Activated T-cell treated with anti-CD3 and anti-CD28 coated beads, Interleukin-2, amount 50 U/mL, for 4 hours (primary cell): ENCODE data around the gene LHX5. TPM values are rescaled to one million over a fixed set of nuclear protein-coding genes. Genes with fewer than 3 reads are reported as not detected.
A peak's percentile ranks its signal among the peaks of the same experiment; 100 is the strongest.

ENCODE experiments used
- ATAC-seq, 2 donors: fragments of 200-7000 bp; cut with Tn5 transposase; one replicate each; pipeline ENCODE4 v1.10.0; 2021
- DNase-seq: peaks from one replicate; pipeline ENCODE4 v3.0.0-alpha.2; 2020
- H3K27me3 Mint-ChIP-seq: one replicate; pipeline ENCODE4 v1.8.0; 2021; ENCODE audit warnings: low read depth, mixed read lengths
- H3K36me3 Mint-ChIP-seq: one replicate; pipeline ENCODE4 v1.8.0; 2022; ENCODE audit warnings: mixed read lengths; ENCODE audit not compliant: insufficient read depth
- H3K4me1 Mint-ChIP-seq: one replicate; pipeline ENCODE4 v1.8.0; 2021; ENCODE audit warnings: low read depth, mixed read lengths
- H3K4me3 Mint-ChIP-seq: one replicate; pipeline ENCODE4 v1.8.0; 2021; ENCODE audit warnings: mild to moderate bottlenecking, moderate library complexity, mixed read lengths
- H3K9me3 Mint-ChIP-seq: one replicate; pipeline ENCODE4 v1.8.0; 2021; ENCODE audit warnings: mixed read lengths
- total RNA-seq, 3 donors: library from RNA; stranded (reverse); gene quantifications; one replicate each; pipeline ENCODE4 v1.2.1, GENCODE V29; 2021

LHX5 gene
- total RNA-seq, 3 donors from 2014 or later, result not detected

DNA sequence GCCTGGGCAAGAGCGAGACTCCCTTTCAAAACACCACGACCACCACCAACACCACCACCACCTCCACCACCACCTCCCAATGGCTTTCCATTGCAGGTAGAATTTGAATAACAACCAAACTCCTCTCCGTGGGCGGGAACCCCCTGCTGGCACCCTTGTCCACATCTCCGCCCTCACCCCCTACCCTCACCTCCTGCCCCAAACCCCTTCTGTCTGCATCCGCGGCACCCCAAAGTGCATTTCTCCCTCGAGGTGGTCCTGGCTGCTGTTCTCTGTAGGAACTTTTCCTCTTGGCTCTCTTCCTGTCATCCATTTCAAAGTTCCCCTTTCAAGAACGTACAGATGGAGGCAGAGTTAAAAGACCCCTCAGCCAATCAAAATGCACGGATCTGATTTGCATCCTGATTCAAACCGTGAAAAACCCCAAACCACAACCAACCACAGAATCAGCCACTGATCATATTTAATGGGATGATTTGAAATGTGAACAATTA lies 45.7 kb downstream of the LHX5 start:
- Mint-ChIP-seq H3K27me3 (peaks cover 29% of the 10 kb centered on the region), H3K9me3 (no peaks in the 10 kb centered on the region), H3K36me3 (no peaks in the 10 kb centered on the region), H3K4me1 (no peaks in the 10 kb centered on the region), H3K4me3 (no peak overlapping the region)
- ATAC-seq (no peak), DNase-seq (no peak)

DNA sequence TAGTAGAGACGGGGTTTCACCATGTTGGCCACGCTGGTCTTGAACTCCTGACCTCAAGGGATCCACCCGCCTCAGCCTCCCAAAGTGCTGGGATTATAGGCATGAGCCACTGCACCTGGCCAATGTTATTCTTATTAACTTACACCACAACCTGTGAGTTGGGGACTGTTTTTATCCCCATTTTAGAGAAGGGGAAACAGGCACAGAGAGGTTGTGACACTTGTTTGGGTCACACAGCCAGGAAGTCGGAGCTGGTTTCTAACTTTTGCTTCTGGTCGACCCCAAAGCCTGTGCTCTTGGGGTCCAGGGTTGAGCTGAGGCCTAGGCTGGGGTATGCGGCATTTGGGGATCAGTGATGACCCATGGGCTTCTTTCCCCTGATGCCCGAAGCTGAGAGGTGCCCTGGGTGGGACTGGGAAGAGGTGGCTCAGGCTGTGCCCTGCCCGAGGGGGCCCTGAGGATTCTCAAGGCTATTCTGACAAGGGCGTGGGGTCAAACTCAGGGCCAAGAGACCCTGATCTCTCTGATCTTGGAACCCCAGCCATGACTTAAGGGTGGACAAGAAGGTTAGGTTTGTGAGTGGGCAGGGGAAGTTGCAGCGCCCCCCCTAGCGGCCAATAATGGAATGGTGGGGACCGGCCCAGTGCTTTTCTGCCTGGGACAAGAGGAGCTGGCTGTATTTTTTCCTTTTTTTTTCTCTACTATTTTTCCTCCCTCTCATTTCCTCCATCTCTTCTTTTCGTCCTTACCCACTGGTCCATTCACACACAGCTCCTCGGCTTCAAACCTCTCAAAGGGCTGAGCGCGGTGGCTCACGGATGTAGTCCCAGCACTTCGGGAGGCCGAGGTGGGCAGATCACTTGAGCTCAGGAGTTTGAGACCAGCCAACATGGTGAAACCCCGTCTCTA lies 46.5 kb downstream of the LHX5 start:
- peak; percentile 41 for DNase-seq
- peak; percentile 43 to 46 for ATAC-seq
- Mint-ChIP-seq H3K27me3 (peaks cover 22% of the 10 kb centered on the region), H3K4me3 (no peak overlapping the region), H3K9me3 (no peaks in the 10 kb centered on the region), H3K36me3 (no peaks in the 10 kb centered on the region), H3K4me1 (no peaks in the 10 kb centered on the region)

DNA sequence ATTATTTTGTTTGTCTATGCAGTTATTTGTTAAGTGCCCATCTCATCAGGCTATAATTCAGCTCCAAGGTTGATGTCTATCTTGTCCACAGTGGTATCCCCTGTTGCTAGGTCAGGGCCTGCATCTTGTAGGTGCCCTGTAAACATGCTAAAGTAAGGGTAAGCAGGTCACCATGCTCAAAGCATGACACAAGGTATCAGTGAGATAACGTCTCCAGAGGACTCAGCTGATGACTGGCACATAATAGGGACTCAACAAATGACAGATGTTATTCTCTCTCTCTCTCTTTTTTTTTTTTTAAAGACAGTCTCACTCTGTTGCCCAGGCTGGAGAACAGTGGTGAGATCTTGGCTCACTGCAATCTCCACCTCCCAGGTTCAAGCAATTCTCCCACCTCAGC lies 47.2 kb downstream of the LHX5 start:
- ATAC-seq (no peak), DNase-seq (no peak)
- Mint-ChIP-seq H3K4me1 (no peaks in the 10 kb centered on the region), H3K27me3 (peaks cover 19% of the 10 kb centered on the region), H3K9me3 (no peaks in the 10 kb centered on the region), H3K4me3 (no peak overlapping the region), H3K36me3 (no peaks in the 10 kb centered on the region)

DNA sequence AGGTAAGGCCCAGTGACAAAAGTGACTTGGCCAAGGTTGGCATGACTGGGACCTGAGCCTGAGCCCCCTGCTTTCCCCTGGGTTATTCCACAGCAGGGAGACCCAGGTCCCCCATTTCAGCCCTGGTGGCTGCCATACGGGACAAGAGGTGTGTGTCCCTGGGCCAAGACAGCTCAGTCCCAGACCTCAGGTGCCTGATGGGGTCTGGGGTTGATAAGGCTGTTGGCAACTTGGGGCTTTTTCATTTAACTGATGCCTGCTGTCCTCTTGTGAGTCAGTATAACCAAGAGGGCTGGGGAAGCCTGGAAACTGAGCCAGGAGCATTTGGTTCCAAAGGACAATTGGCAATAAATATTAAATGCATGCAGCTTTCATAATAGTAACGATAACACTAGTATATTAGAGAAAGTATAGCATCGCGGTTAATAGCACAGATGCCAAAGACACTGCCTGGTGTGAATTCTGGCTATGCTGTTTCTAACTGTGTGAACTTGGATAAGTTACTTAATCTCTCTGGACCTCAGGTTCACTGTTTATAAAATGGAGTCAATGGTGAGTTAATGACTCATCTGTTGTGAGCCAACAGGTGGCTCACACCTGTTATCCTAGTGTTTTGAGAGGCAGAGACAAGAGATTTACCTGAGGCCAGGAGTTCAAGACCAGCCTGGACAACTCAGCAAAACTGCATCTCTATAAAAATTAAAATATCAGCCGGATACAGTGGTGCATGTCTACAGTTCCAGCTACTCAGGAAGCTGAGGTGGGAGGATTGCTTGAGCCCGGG lies 48.6 kb downstream of the LHX5 start:
- no peak overlapping the region for H3K4me3 Mint-ChIP-seq
- ATAC-seq (no peak), DNase-seq (no peak)
- H3K4me1 Mint-ChIP-seq, result no peaks in the 10 kb centered on the region
- H3K27me3 Mint-ChIP-seq, result peaks cover 18% of the 10 kb centered on the region
- no peaks in the 10 kb centered on the region for H3K36me3 Mint-ChIP-seq
- H3K9me3 Mint-ChIP-seq, result no peaks in the 10 kb centered on the region

DNA sequence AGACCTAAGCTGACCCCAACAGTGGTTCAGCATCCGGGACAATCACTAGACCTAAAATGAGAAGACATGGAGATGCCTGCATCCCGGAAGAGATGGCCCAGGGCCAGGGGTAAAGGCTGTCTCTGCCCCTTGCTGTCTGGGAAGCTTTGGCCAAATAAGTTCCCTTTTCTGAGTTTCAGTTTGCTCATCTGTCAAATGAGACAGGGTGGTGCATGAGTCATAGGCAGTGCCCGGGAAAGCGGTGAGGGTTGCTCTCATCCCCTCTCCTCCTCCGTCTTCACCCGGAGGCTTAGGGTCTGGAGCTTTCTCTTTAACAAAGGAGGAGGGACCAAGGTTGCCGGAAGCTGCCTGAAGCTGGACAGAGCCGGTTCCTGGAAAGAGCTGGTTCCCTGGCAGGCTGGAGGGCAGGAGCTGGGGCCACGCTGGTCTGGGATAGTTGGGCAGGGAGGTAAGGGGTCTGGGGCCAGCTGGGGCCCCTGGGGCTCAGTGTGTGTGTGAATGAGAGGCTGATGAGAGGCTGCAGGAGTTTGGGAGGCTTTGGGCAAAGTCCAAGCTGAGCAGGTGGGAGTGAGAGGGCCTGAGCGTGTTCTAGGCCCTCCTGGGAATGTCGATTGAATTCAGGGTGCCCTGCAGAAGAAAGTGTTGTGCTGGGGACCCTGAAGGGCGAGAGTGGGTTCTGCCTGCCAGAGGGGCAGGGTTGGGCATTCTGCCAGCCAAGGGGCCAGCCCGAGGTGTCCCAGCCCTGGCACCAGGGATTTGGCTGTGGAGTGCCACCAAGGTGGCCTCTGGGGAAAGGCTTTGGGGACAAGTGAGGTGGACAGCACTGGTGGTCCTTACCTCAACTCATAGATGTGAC lies 49.4 kb downstream of the LHX5 start, which contains the start of gene SDSL:
Gene SDSL (plus strand): TSS at position 351 of the 856 bp plus-strand sequence. CDS start 5,603 bp downstream, outside the sequence.
- H3K27me3 Mint-ChIP-seq, result peaks cover 16% of the 10 kb centered on the region
- no peaks in the 10 kb centered on the region for H3K36me3 Mint-ChIP-seq
- ATAC-seq, result peak; percentile 60 to 70

DNA sequence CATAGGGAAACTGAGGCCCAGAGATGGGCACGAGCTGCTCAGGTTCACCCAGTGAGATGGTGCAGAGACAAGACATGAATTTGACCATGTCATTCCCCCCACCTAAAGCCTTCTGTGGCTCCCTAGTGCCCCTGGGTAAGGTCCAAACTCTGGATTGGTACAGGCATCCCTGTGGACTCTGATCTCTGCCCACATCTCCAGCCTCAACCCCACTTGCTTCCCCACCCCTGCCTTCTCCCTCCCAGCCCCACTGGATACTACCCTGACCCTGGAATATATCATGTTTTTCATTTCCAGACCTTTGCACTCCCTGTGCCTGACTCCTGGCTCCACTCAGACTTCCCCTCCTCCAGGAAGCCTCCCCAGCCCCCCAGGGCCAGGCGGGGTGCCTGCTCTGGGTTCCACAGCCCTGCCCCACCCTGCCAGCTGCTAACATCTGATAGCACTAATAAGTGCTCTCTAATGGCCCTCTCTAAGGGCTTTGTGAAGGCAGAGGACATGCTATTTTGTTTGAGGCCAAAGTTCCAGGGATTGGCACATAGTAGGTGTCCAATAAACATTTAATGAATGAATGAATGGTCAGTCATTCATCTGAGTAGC lies 50.6 kb downstream of the LHX5 start:
- no peaks in the 10 kb centered on the region for H3K9me3 Mint-ChIP-seq
- peaks cover 13% of the 10 kb centered on the region for H3K27me3 Mint-ChIP-seq

More for the DNA sequence above, 49.4 kb downstream of the LHX5 start, which contains the start of gene SDSL:
- DNase-seq, result no peak
- no peaks in the 10 kb centered on the region for H3K9me3 Mint-ChIP-seq
- no peaks in the 10 kb centered on the region for H3K4me1 Mint-ChIP-seq
- H3K4me3 Mint-ChIP-seq, result peak within 1 kb of the TSS; percentile 7

DNA sequence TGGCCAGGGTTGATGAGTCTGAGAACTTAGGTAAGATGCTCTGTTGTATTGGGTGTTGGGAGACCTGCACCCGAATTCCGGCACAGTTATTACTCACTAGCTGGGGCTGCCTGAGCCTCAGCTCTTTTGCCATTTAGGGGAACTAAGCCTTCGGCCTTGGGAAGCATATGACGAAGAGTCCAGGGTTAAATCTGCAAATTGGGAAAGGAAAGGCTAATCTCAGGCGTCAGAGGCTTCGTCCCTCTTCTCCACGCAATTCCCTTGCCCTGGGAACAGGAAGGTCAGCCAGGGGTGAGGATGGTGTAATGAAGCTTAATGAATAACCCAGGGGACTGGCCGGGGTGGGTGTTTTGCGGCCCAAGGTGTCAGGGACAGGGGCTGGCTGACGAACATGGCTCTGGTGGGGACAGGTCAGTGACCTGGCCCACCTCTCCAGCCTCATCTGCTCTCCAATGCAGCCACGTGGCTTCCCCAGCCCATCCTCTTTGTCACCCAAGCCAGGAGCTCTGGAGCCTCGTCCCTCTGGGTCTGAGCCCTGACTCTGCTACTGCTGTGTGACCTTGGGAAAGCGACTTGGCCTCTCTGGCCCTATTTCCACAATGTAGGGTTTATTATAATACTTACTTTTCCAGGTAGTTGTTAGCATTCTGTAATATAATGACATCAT lies 53.3 kb downstream of the LHX5 start:
- ATAC-seq (no peak), DNase-seq (no peak)
- peaks cover 12% of the 10 kb centered on the region for H3K27me3 Mint-ChIP-seq
- no peaks in the 10 kb centered on the region for H3K4me1 Mint-ChIP-seq
- H3K9me3 Mint-ChIP-seq, result no peaks in the 10 kb centered on the region
- H3K4me3 Mint-ChIP-seq, result no peak overlapping the region
- no peaks in the 10 kb centered on the region for H3K36me3 Mint-ChIP-seq

More for the DNA sequence above, 50.6 kb downstream of the LHX5 start:
- DNase-seq (no peak), ATAC-seq (no peak)
- Mint-ChIP-seq H3K4me1 (no peaks in the 10 kb centered on the region), H3K4me3 (no peak overlapping the region), H3K36me3 (no peaks in the 10 kb centered on the region)

DNA sequence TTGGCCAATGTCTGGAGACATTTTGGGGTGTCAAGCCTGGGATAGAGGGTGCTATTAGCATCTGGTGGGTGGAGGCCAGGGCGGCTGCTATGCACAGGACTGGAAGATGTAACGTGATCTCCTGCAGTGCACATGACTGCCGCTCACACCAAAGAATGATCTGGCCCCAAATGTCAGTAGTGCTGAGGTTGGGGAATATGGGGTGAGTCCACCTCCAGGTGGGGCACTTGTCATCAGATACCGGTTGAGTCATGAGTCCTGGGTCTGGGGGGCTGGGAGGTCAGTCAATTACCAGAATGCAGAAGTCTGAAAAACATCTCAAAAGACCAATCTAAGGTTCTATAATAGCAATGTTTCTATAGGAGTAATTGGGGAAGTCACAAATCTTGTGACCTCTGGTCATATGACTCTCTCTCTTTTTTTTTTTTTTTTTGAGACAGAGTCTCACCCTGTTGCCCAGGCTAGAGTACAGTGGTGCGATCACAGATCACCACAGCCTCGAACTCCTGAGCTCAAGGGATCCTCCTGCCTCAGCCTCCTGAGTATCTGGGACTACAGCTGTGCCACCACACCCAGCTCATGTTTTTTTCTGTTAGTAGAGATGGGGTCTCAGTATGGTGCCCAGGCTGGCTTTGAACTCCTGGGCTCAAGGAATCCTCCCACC lies 55.4 kb downstream of the LHX5 start:
- DNase-seq (no peak), ATAC-seq (no peak)
- Mint-ChIP-seq H3K9me3 (no peaks in the 10 kb centered on the region), H3K4me3 (no peak overlapping the region), H3K36me3 (no peaks in the 10 kb centered on the region), H3K4me1 (no peaks in the 10 kb centered on the region), H3K27me3 (peaks cover 11% of the 10 kb centered on the region)

DNA sequence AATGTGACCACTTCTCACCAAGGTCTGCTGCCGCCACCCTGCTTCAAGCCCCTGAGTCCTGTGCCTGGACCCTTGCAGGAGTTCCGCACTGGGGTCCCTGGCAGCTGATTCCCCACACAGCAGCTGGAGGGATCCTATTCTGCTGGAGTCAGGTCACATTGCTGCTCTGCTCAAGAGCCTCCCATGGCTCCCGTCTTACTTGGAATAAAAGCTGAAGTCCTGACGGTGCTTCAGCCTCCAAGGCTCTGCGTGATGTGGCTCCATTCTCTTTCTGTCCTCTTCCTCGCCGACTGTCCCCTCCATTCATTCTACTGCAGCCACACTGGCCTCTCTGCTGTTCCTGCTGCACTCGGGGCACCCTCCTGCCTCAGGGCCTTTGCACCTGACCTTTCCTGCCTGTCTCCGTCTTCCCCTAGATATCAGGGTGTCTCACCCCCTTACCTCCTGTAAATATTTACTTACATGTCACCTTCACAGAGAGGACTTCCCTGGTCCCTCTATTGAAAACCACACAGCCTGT lies 57.1 kb downstream of the LHX5 start:
- peaks cover 16% of the 10 kb centered on the region for H3K27me3 Mint-ChIP-seq
- DNase-seq (no peak), ATAC-seq (no peak)
- H3K4me3 Mint-ChIP-seq, result no peak overlapping the region
- no peaks in the 10 kb centered on the region for H3K4me1 Mint-ChIP-seq
- H3K9me3 Mint-ChIP-seq, result no peaks in the 10 kb centered on the region
- H3K36me3 Mint-ChIP-seq, result no peaks in the 10 kb centered on the region

DNA sequence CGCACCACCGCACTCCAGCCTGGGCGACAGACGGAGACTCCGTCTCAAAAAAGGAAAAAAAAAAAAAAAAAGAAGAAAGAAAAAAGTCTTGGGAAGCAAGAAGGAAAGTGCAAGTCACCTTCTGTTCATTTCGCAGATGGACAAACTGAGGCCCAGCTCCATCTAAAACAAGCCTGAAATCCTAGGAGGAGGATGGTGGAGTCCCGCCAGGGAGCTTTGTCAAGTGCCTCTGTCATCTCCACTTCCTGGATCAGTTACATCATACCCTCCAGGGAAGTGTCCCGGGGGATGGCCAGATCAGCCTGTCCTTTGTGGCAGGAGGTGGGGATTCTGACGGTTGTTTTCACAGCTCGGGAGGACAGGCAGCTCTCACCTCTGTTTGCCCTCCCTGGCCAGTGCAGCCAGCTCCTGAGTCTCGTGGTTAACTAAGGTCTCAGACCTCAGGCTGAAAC lies 58.2 kb downstream of the LHX5 start:
- H3K36me3 Mint-ChIP-seq, result no peaks in the 10 kb centered on the region
- ATAC-seq, result no peak
- no peak for DNase-seq

More for the DNA sequence above, 58.2 kb downstream of the LHX5 start:
- no peaks in the 10 kb centered on the region for H3K9me3 Mint-ChIP-seq
- H3K27me3 Mint-ChIP-seq, result peaks cover 18% of the 10 kb centered on the region
- no peaks in the 10 kb centered on the region for H3K4me1 Mint-ChIP-seq
- H3K4me3 Mint-ChIP-seq, result no peak overlapping the region
